B cell (primary cell): Measurements from ENCODE around the gene CNOT8.

Experiments used
- EZH2 ChIP-seq: IDR thresholded peaks from 2 replicates; pipeline ENCODE4 v1.6.1; 2012; ENCODE audit warnings: borderline replicate concordance, low read depth, mild to moderate bottlenecking, moderate library complexity, low read length; ENCODE audit not compliant: insufficient read depth, poor library complexity, severe bottlenecking
- TF ChIP-seq, protein P1 (sequence below): fragments of 200-600 bp; IDR thresholded peaks from one replicate; pipeline ENCODE4 v1.8.0; 2022; ENCODE audit warnings: antibody characterized with exemption, mild to moderate bottlenecking

DNA sequence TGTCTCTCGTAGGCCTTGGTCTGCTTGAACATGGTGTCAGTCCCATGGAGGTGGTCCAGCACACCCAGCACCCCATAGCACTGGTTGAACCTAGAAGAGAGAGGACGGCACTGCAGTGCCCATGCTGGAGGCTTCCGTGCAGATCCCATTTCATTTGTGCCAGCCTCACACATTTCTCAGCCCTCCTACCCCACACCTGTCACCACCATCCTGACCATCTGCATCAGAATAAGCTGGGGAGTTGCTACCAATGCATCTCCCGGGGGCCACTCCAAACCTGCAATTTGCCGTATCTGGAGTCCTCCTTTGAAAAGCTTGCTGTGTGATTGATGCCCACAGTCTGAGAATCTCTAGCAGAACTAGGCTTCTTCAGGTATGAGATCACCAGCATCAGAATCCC, 38.0 kb upstream of the CNOT8 start:
- TF ChIP-seq, protein P1, sequence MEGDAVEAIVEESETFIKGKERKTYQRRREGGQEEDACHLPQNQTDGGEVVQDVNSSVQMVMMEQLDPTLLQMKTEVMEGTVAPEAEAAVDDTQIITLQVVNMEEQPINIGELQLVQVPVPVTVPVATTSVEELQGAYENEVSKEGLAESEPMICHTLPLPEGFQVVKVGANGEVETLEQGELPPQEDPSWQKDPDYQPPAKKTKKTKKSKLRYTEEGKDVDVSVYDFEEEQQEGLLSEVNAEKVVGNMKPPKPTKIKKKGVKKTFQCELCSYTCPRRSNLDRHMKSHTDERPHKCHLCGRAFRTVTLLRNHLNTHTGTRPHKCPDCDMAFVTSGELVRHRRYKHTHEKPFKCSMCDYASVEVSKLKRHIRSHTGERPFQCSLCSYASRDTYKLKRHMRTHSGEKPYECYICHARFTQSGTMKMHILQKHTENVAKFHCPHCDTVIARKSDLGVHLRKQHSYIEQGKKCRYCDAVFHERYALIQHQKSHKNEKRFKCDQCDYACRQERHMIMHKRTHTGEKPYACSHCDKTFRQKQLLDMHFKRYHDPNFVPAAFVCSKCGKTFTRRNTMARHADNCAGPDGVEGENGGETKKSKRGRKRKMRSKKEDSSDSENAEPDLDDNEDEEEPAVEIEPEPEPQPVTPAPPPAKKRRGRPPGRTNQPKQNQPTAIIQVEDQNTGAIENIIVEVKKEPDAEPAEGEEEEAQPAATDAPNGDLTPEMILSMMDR: no peak
- no peak for TF ChIP-seq EZH2
